B cell (primary cell): ENCODE measurements around the gene LAMA2. TPM values are rescaled to one million over a fixed set of nuclear protein-coding genes. Genes with fewer than 3 reads are reported as not detected.

ENCODE experiments used
- ATAC-seq: fragments of 200-7000 bp; cut with Tn5 transposase; one replicate; pipeline ENCODE4 v1.10.0; 2021; ENCODE audit warnings: low read depth, mild to moderate bottlenecking, moderate number of reproducible peaks, moderate library complexity
- CTCF ChIA-PET: fragments of 350-600 bp; sonication (Branson Sonifier 250); formaldehyde crosslinking; loops from one replicate; lab custom pipeline; 2021; ENCODE audit warnings: antibody characterized with exemption, inconsistent platforms; lab: Charles Lee
- POLR2A ChIA-PET: fragments of 350-600 bp; sonication (Branson Sonifier 250); formaldehyde crosslinking; loops from one replicate; lab custom pipeline; 2021; ENCODE audit warnings: antibody characterized with exemption; lab: Charles Lee
- DNase-seq: peaks from one replicate; pipeline ENCODE4 v3.0.0; 2013
- H2AFZ ChIP-seq: 2 replicates; pipeline ENCODE4 v1.6.1; 2012; ENCODE audit warnings: mild to moderate bottlenecking, low read depth, low read length; ENCODE audit not compliant: insufficient read depth, poor library complexity, severe bottlenecking
- H3K27ac ChIP-seq, 2 donors: 1 replicate in 1 of 2; 2 replicates in 1 of 2; pipeline ENCODE4 v1.5.1; 2012 to 2013; ENCODE audit warnings: low read length in 2 of 2, mild to moderate bottlenecking in 2 of 2, moderate library complexity in 1 of 2
- H3K27me3 ChIP-seq, 4 experiments: fragments of 200-600 bp in 1 of 4; sonication (generic) in 1 of 4; replicated peaks in 1 of 4; 1 replicate in 2 of 4; 2 replicates in 2 of 4; pipeline versions ENCODE4 v1.6.1 to v1.7.0; 2013 to 2016; ENCODE audit warnings: low read length in 3 of 4, mild to moderate bottlenecking in 2 of 4, mixed read lengths in 1 of 4, moderate library complexity in 1 of 4; ENCODE audit not compliant: insufficient read depth in 4 of 4, control insufficient read depth in 3 of 4; ENCODE audit errors: control extremely low read depth in 1 of 4
- H3K36me3 ChIP-seq, 2 experiments: replicated peaks in 1 of 2; 1 replicate in 1 of 2; 2 replicates in 1 of 2; pipeline versions ENCODE4 v1.6.1 to v1.7.1; 2013; ENCODE audit warnings: low read length in 1 of 2; ENCODE audit not compliant: insufficient read depth in 2 of 2, control insufficient read depth in 1 of 2; ENCODE audit errors: control extremely low read depth in 1 of 2, extremely low read depth in 1 of 2
- H3K4me1 ChIP-seq, 2 donors: fragments of 200-600 bp in 1 of 2; sonication (generic) in 1 of 2; 1 replicate in 1 of 2; 2 replicates in 1 of 2; pipeline versions ENCODE4 v1.5.1 to v1.6.1; 2013 to 2017; ENCODE audit warnings: low read length in 2 of 2; ENCODE audit not compliant: control insufficient read depth in 2 of 2, insufficient read depth in 2 of 2
- H3K4me2 ChIP-seq: replicated peaks from 2 replicates; pipeline ENCODE3; 2012; ENCODE audit warnings: mild to moderate bottlenecking, low read depth, low read length; ENCODE audit not compliant: poor library complexity, severe bottlenecking
- H3K4me3 ChIP-seq, 5 experiments: fragments of 200-600 bp in 1 of 5; sonication (generic) in 1 of 5; 1 replicate in 3 of 5; 2 replicates in 2 of 5; pipeline versions ENCODE4 v1.5.1 to v1.7.0; 2011 to 2016; ENCODE audit warnings: low read length in 4 of 5, mild to moderate bottlenecking in 4 of 5, low read depth in 2 of 5, control low read depth in 1 of 5, moderate library complexity in 1 of 5; ENCODE audit not compliant: insufficient read depth in 1 of 5; ENCODE audit errors: control extremely low read depth in 1 of 5, extremely low read depth in 1 of 5
- H3K79me2 ChIP-seq: fragments of 200-600 bp; sonication (generic); one replicate; pipeline ENCODE4 v1.6.0; 2016; ENCODE audit warnings: low read length; ENCODE audit not compliant: control insufficient read depth, insufficient read depth
- H3K9ac ChIP-seq: fragments of 200-600 bp; sonication (generic); 2 replicates; pipeline ENCODE4 v1.6.1; 2017; ENCODE audit warnings: mild to moderate bottlenecking, low read length, moderate library complexity
- H3K9me3 ChIP-seq, 3 donors: one replicate each; pipeline versions ENCODE4 v1.6.1 to v1.7.1; 2013; ENCODE audit warnings: low read length in 2 of 3; ENCODE audit not compliant: control insufficient read depth in 2 of 3, insufficient read depth in 1 of 3; ENCODE audit errors: control extremely low read depth in 1 of 3
- H4K20me1 ChIP-seq: 2 replicates; pipeline ENCODE4 v1.6.0; 2012; ENCODE audit warnings: mild to moderate bottlenecking, low read length; ENCODE audit not compliant: insufficient read depth, control insufficient read depth, poor library complexity, severe bottlenecking
- H3K27ac Mint-ChIP-seq: one replicate; pipeline ENCODE4 v1.8.0; 2021; ENCODE audit warnings: mixed read lengths
- H3K27me3 Mint-ChIP-seq: one replicate; pipeline ENCODE4 v1.8.0; 2021; ENCODE audit warnings: mixed read lengths
- H3K4me1 Mint-ChIP-seq: one replicate; pipeline ENCODE4 v1.8.0; 2021; ENCODE audit warnings: mixed read lengths
- H3K4me3 Mint-ChIP-seq: one replicate; pipeline ENCODE4 v1.8.0; 2021; ENCODE audit warnings: mixed read lengths
- H3K9me3 Mint-ChIP-seq: one replicate; pipeline ENCODE4 v1.8.0; 2022; ENCODE audit warnings: mixed read lengths; ENCODE audit not compliant: insufficient read depth
- CTCF ChIP-seq: fragments of 200-600 bp; IDR thresholded peaks from one replicate; pipeline ENCODE4 v1.8.0; 2022; ENCODE audit warnings: antibody characterized with exemption, mild to moderate bottlenecking
- EZH2 ChIP-seq: IDR thresholded peaks from 2 replicates; pipeline ENCODE4 v1.6.1; 2012; ENCODE audit warnings: borderline replicate concordance, low read depth, mild to moderate bottlenecking, moderate library complexity, low read length; ENCODE audit not compliant: insufficient read depth, poor library complexity, severe bottlenecking
- WGBS: methylation state at CpG from one replicate; pipeline ENCODE4 v1.1.5; 2013; ENCODE audit warnings: missing lambda C conversion rate; ENCODE audit not compliant: insufficient coverage; 5-methylcytosine and 5-hydroxymethylcytosine counted together
- intact Hi-C: fragments of 100-400 bp; cut with micrococcal nuclease; formaldehyde crosslinking; loops from one replicate; pipeline ENCODE4 v1.10.0; 2022
- polyA plus RNA-seq: library from polyadenylated mRNA; depleted of rRNA; stranded (reverse); fragments of >200 nt; gene quantifications from 2 replicates; pipeline ENCODE4 v1.2.3, GENCODE V29; 2012
- total RNA-seq, 2 donors: library from RNA; stranded (reverse); fragments of 120-200 nt in 1 of 2; gene quantifications; 1 replicate in 1 of 2; 2 replicates in 1 of 2; pipeline versions ENCODE4 v1.2.3 to v1.2.4, GENCODE V29; 2013 to 2022

The LAMA2 gene
- total and polyA plus RNA-seq, 2 donors (not counting 1 experiment from before 2014, with no cell fraction given), result 0.16 TPM; not detected in 1

DNA sequence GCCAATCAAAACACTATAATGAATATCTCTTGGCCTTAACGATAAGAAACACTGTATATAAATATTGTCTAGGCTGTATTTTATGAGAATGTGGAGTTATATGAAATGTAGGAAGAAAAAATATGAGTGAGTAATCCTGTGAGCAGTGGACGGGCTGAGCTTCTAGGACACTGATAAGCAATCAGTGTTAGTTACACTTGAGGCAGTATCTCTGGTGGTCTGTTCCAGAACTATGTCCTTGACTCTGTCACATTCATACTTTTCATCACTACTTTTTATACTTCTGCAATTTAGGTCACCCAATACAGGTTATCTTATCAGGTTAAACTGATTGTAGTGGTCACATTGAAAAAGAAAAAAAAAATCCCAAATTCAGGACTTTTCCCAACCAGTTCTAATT is 360.4 kb downstream of the LAMA2 start:
- Mint-ChIP-seq H3K4me3 (no peak overlapping the region), H3K4me1 (no peaks in the 10 kb centered on the region), H3K27ac (no peak overlapping the region), H3K27me3 (no peaks in the 10 kb centered on the region), H3K9me3 (no peaks in the 10 kb centered on the region)
- intact Hi-C loops, result no loop called here
- no peak overlapping the region for H3K27ac ChIP-seq
- H3K36me3 ChIP-seq, result no peaks in the 10 kb centered on the region
- H3K4me1 ChIP-seq, result no peaks in the 10 kb centered on the region
- TF ChIP-seq CTCF (no peak), EZH2 (no peak)
- no CpG with 5 or more reads among the region's 2 CpGs for WGBS
- POLR2A ChIA-PET, result no interaction called here
- DNase-seq (no peak), ATAC-seq (no peak)
- CTCF ChIA-PET, result interaction anchor here (2.2 kb wide), 1 partner anchor 9 kb away, joined by 12 read pairs; no protein-coding TSS in a partner anchor
- H3K9ac ChIP-seq, result no peak overlapping the region
- no peaks in the 10 kb centered on the region for H3K27me3 ChIP-seq
- no peak overlapping the region for H3K4me2 ChIP-seq
- H3K4me3 ChIP-seq, result no peak overlapping the region
- no peaks in the 10 kb centered on the region for H3K9me3 ChIP-seq
- H4K20me1 ChIP-seq, result no peaks in the 10 kb centered on the region
- no peak overlapping the region for H2AFZ ChIP-seq
- H3K79me2 ChIP-seq, result no peaks in the 10 kb centered on the region

DNA sequence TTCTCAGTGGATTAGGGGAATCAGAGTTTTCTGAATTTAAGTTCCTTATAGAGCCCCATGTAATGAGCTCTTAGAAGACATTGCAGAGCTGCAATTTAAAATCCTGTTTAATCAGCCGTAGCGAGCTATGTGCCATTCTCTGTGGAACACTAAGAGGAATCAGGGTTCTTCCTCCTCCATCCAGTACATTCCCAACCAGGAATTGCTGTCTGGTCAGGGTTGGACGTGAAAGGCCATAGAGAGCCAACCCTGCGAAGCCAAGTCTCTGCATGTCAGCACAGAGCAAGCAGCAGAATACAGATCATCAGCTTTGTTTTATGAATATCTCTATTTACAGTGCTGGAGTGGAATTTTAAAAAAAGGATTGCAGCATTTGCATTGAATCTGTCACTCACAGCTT is 366.0 kb downstream of the LAMA2 start:
- Mint-ChIP-seq H3K27me3 (peaks cover 13% of the 10 kb centered on the region), H3K4me1 (peaks cover 4% of the 10 kb centered on the region), H3K27ac (no peak overlapping the region), H3K4me3 (no peak overlapping the region), H3K9me3 (no peaks in the 10 kb centered on the region)
- POLR2A ChIA-PET, result no interaction called here
- Histone ChIP-seq H3K9me3 (no peaks in the 10 kb centered on the region), H3K4me2 (no peak overlapping the region), H3K36me3 (no peaks in the 10 kb centered on the region), H4K20me1 (no peaks in the 10 kb centered on the region), H3K4me3 (no peak overlapping the region), H3K9ac (no peak overlapping the region), H3K79me2 (no peaks in the 10 kb centered on the region), H2AFZ (no peak overlapping the region), H3K27me3 (no peaks in the 10 kb centered on the region), H3K27ac (no peak overlapping the region), H3K4me1 (no peaks in the 10 kb centered on the region)
- WGBS, result 79% methylated on average over 4 of the region's 4 CpGs
- TF ChIP-seq CTCF (no peak), EZH2 (no peak)
- ATAC-seq, result no peak
- intact Hi-C loops, result no loop called here
- CTCF ChIA-PET, result interaction anchor here (1.2 to 1.6 kb wide), 2 partner anchors 523 to 1512 kb away, joined by 3 to 4 read pairs; no protein-coding TSS in a partner anchor
- no peak for DNase-seq
